IMR-90 (cell line): ENCODE results near the gene CNTRL. TPM values are rescaled to one million over a fixed set of nuclear protein-coding genes. Genes with fewer than 3 reads are reported as not detected.

Source experiments
- ATAC-seq: fragments of 200-7000 bp; cut with Tn5 transposase; 2 replicates; pipeline ENCODE4 v1.9.1; 2020; ENCODE audit warnings: low read depth, mild to moderate bottlenecking, moderate library complexity
- BruUV-seq: library from RNA; stranded (reverse); fragments of 400-500 nt; replicated peaks from 2 replicates; lab custom pipeline; 2021; lab: Mats Ljungman, UMichigan
- CTCF ChIA-PET: fragments of 300-600 bp; formaldehyde crosslinking; extraction: SDS; loops from one replicate; lab custom pipeline; 2021; ENCODE audit warnings: antibody characterized with exemption; lab: Yijun Ruan, JAX
- POLR2A ChIA-PET: fragments of 300-600 bp; sonication (Branson Sonifier 250); formaldehyde crosslinking; loops from one replicate; lab custom pipeline; 2022; ENCODE audit warnings: antibody characterized with exemption; ENCODE audit not compliant: unreplicated experiment; lab: Charles Lee
- DNase-seq: peaks from one replicate; pipeline ENCODE4 v3.0.0; 2013
- H2AFZ ChIP-seq: replicated peaks from 2 replicates; pipeline ENCODE3; 2013; ENCODE audit warnings: low read length, mild to moderate bottlenecking; ENCODE audit not compliant: poor library complexity
- H2AK5ac ChIP-seq: 2 replicates; pipeline ENCODE4 v1.6.1; 2013; ENCODE audit warnings: low read depth, low read length, inconsistent platforms
- H2AK9ac ChIP-seq: replicated peaks from 2 replicates; pipeline ENCODE3; 2013; ENCODE audit warnings: mild to moderate bottlenecking, low read depth, low read length, moderate library complexity; ENCODE audit not compliant: poor library complexity
- H2BK120ac ChIP-seq: 2 replicates; pipeline ENCODE4 v1.6.1; 2013; ENCODE audit warnings: low read depth, low read length, inconsistent platforms
- H2BK15ac ChIP-seq: 3 replicates; pipeline ENCODE4 v1.6.1; 2013; ENCODE audit warnings: low read depth, low read length, inconsistent platforms
- H2BK20ac ChIP-seq: 2 replicates; pipeline ENCODE4 v1.6.1; 2013; ENCODE audit warnings: low read depth, mild to moderate bottlenecking, inconsistent platforms, low read length, moderate library complexity
- H2BK5ac ChIP-seq: 2 replicates; pipeline ENCODE4 v1.6.1; 2013; ENCODE audit warnings: mild to moderate bottlenecking, low read depth, low read length, inconsistent platforms; ENCODE audit not compliant: poor library complexity, severe bottlenecking
- H3K14ac ChIP-seq: replicated peaks from 2 replicates; pipeline ENCODE4 v1.6.1; 2013; ENCODE audit warnings: low read depth, low read length, inconsistent platforms
- H3K18ac ChIP-seq: 2 replicates; pipeline ENCODE4 v1.6.1; 2013; ENCODE audit warnings: low read depth, low read length, control low read depth
- H3K23ac ChIP-seq: 2 replicates; pipeline ENCODE4 v1.6.1; 2013; ENCODE audit warnings: low read depth, low read length, inconsistent platforms
- H3K27ac ChIP-seq: 2 replicates; pipeline ENCODE4 v1.5.1; 2013; ENCODE audit warnings: mild to moderate bottlenecking, control low read depth, low read length; ENCODE audit not compliant: insufficient read depth
- H3K27me3 ChIP-seq: 2 replicates; pipeline ENCODE4 v1.6.1; 2013; ENCODE audit warnings: low read length; ENCODE audit not compliant: control insufficient read depth, insufficient read depth
- H3K36me3 ChIP-seq: 2 replicates; pipeline ENCODE4 v1.6.1; 2013; ENCODE audit warnings: low read length, mixed read lengths; ENCODE audit not compliant: control insufficient read depth, insufficient read depth
- H3K4ac ChIP-seq: 2 replicates; pipeline ENCODE4 v1.6.1; 2013; ENCODE audit warnings: low read depth, low read length, inconsistent platforms
- H3K4me1 ChIP-seq: 2 replicates; pipeline ENCODE4 v1.6.1; 2013; ENCODE audit warnings: low read length, mixed read lengths; ENCODE audit not compliant: control insufficient read depth, insufficient read depth
- H3K4me2 ChIP-seq: 2 replicates; pipeline ENCODE4 v1.6.1; 2013; ENCODE audit warnings: low read depth, mild to moderate bottlenecking, control low read depth, low read length, moderate library complexity
- H3K4me3 ChIP-seq: 2 replicates; pipeline ENCODE4 v1.5.1; 2013; ENCODE audit warnings: low read depth, mild to moderate bottlenecking, control low read depth, low read length, moderate library complexity; ENCODE audit not compliant: insufficient read depth
- H3K56ac ChIP-seq: 2 replicates; pipeline ENCODE4 v1.6.1; 2013; ENCODE audit warnings: low read length, inconsistent platforms; ENCODE audit not compliant: insufficient read depth; ENCODE audit errors: extremely low read depth
- H3K79me1 ChIP-seq, 2 experiments: 2 replicates each; pipeline ENCODE4 v1.6.1; 2013; ENCODE audit warnings: low read length in 2 of 2, inconsistent platforms in 1 of 2, low read depth in 1 of 2
- H3K9ac ChIP-seq: 2 replicates; pipeline ENCODE4 v1.6.1; 2013; ENCODE audit warnings: low read depth, low read length, control low read depth
- H3K9me1 ChIP-seq: 2 replicates; pipeline ENCODE4 v1.6.1; 2013; ENCODE audit warnings: low read length, inconsistent platforms; ENCODE audit not compliant: insufficient read depth
- H3K9me3 ChIP-seq: 2 replicates; pipeline ENCODE4 v1.6.1; 2013; ENCODE audit warnings: low read length; ENCODE audit not compliant: control insufficient read depth, insufficient read depth
- H4K20me1 ChIP-seq: 2 replicates; pipeline ENCODE4 v1.6.1; 2013; ENCODE audit warnings: low read length, inconsistent platforms; ENCODE audit not compliant: insufficient read depth
- H4K5ac ChIP-seq: 2 replicates; pipeline ENCODE4 v1.6.1; 2013; ENCODE audit warnings: mild to moderate bottlenecking, low read depth, low read length, control low read depth
- H4K8ac ChIP-seq, 2 experiments: 2 replicates each; pipeline ENCODE4 v1.6.1; 2013; ENCODE audit warnings: low read depth in 2 of 2, low read length in 2 of 2, control low read depth in 1 of 2, inconsistent platforms in 1 of 2
- H4K91ac ChIP-seq: 2 replicates; pipeline ENCODE4 v1.6.1; 2013; ENCODE audit warnings: low read depth, low read length, inconsistent platforms; ENCODE audit not compliant: insufficient read depth
- CEBPB ChIP-seq: IDR thresholded peaks from 2 replicates; pipeline ENCODE4 v1.6.1; 2012; ENCODE audit warnings: low read depth, low read length, improper control_type of control experiment
- FOS ChIP-seq: fragments of 150-350 bp; IDR thresholded peaks from 2 replicates; pipeline ENCODE4 v1.6.1; 2016; ENCODE audit warnings: low read depth, low read length
- MXI1 ChIP-seq: IDR thresholded peaks from 2 replicates; pipeline ENCODE4 v1.6.1; 2012; ENCODE audit warnings: low read depth, mild to moderate bottlenecking, low read length, moderate library complexity, borderline replicate concordance
- RCOR1 ChIP-seq: IDR thresholded peaks from 2 replicates; pipeline ENCODE4 v1.6.1; 2012; ENCODE audit warnings: mild to moderate bottlenecking, low read length, improper control_type of control experiment; ENCODE audit not compliant: insufficient replicate concordance
- RFX5 ChIP-seq: IDR thresholded peaks from 2 replicates; pipeline ENCODE4 v1.8.0; 2012; ENCODE audit warnings: low read depth, mild to moderate bottlenecking, low read length, moderate library complexity
- SMC3 ChIP-seq: fragments of 150-350 bp; IDR thresholded peaks from 2 replicates; pipeline ENCODE4 v1.6.1; 2016; ENCODE audit warnings: low read depth, mild to moderate bottlenecking, antibody characterized with exemption, low read length, moderate library complexity
- whole genome bisulfite sequencing, 2 experiments: methylation state at CpG; one replicate each; pipeline versions ENCODE4 v1.1.5 to v1.1.7; 2013; ENCODE audit warnings: missing lambda C conversion rate in 2 of 2; ENCODE audit not compliant: insufficient read length in 1 of 2; ENCODE audit errors: extremely low coverage in 2 of 2; 5-methylcytosine and 5-hydroxymethylcytosine counted together
- dilution Hi-C: fragments of 300-500 bp; cut with HindIII; formaldehyde crosslinking; loops from one replicate; pipeline ENCODE4 v1.14.3; 2018; ENCODE audit warnings: low sequenced_read_pairs; ENCODE audit not compliant: unreplicated experiment
- in situ Hi-C: fragments of 300-500 bp; cut with MboI; formaldehyde crosslinking; loops from 3 replicates; pipeline ENCODE4 v1.14.3; 2019; ENCODE audit warnings: low sequenced_read_pairs, inconsistent platforms, mixed read lengths
- intact Hi-C: fragments of 100-400 bp; cut with micrococcal nuclease; formaldehyde crosslinking; loops from 2 replicates; pipeline ENCODE4 v1.10.0; 2022
- polyA plus RNA-seq, 3 experiments: library from polyadenylated mRNA; depleted of rRNA; stranded (reverse); fragments of >200 nt; gene quantifications; 2 replicates each; pipeline ENCODE4 v1.2.3, GENCODE V29; 2012; ENCODE audit warnings: low replicate concordance in 1 of 3
- total RNA-seq: library from RNA; depleted of rRNA; stranded (reverse); fragments of >200 nt; gene quantifications from 2 replicates; pipeline ENCODE4 v1.2.3, GENCODE V29; 2012

The CNTRL gene
- total and polyA plus RNA-seq, 2 of the 4 experiments (the other 2 are of a cell fraction), result 4.5 to 7.3 TPM

GRCh38 chr9:121160025-121160424 lies 85.3 kb downstream of the CNTRL start:
- H4K91ac ChIP-seq, result no peak overlapping the region
- no peaks in the 10 kb centered on the region; the same call in 1 of the 2 replicates for H3K4me1 ChIP-seq
- H3K4me3 ChIP-seq, result no peak overlapping the region
- H4K8ac ChIP-seq, result no peak overlapping the region
- H3K9ac ChIP-seq, result no peak overlapping the region
- no peak overlapping the region for H3K14ac ChIP-seq
- ATAC-seq (no peak), DNase-seq (no peak)
- H3K4me2 ChIP-seq, result no peak overlapping the region
- H2AK9ac ChIP-seq, result no peak overlapping the region
- no peak overlapping the region for H2BK5ac ChIP-seq
- no peaks in the 10 kb centered on the region for H3K79me1 ChIP-seq
- no peak overlapping the region for H2AK5ac ChIP-seq
- no peak overlapping the region for H2AFZ ChIP-seq
- no peak overlapping the region for H2BK15ac ChIP-seq
- no peak overlapping the region for H2BK20ac ChIP-seq
- H3K27ac ChIP-seq, result no peak overlapping the region
- BruUV-seq, result no TSS peak
- TF ChIP-seq RFX5 (no peak), SMC3 (no peak), MXI1 (no peak), FOS (no peak), CEBPB (no peak), RCOR1 (no peak)
- H4K20me1 ChIP-seq, result no peaks in the 10 kb centered on the region; the same call in 1 of the 2 replicates
- peaks cover 3% of the 10 kb centered on the region for H3K36me3 ChIP-seq
- H3K56ac ChIP-seq, result no peak overlapping the region
- no peak overlapping the region for H3K23ac ChIP-seq
- H3K18ac ChIP-seq, result no peak overlapping the region
- no peak overlapping the region for H3K4ac ChIP-seq
- POLR2A ChIA-PET, result no interaction called here
- H3K9me1 ChIP-seq, result no peaks in the 10 kb centered on the region
- dilution Hi-C loops, result no loop called here
- no peaks in the 10 kb centered on the region for H3K27me3 ChIP-seq
- in situ Hi-C loops, result no loop called here
- CTCF ChIA-PET, result interaction anchor here (0.7 kb wide), 1 partner anchor 10 kb away, joined by 4 read pairs; no protein-coding TSS in a partner anchor
- H3K9me3 ChIP-seq, result no peaks in the 10 kb centered on the region
- no peak overlapping the region for H2BK120ac ChIP-seq
- H4K5ac ChIP-seq, result no peak overlapping the region
- no CpG with 5 or more reads among the region's 1 CpG for WGBS, 2 experiments
- intact Hi-C loops, result no loop called here
